Activated CD4-positive, alpha-beta T cell treated with anti-CD3 and anti-CD28 coated beads, Interleukin-2, Interleukin-6, amounts not matched to agents 100 ng/mL and 50 ng/mL, durations not matched to agents 16 hours and 8 hours (primary cell): ENCODE measurements around the gene SLC5A1.
"Not testable (repeated sequence)": the region's sequence is repeated elsewhere in the genome, so short reads cannot be mapped to it uniquely, and the experiment has no call there.

Experiments
- DNase-seq: peaks from one replicate; pipeline ENCODE4 v3.0.0-alpha.2; 2020

SLC5A1 gene

DNA sequence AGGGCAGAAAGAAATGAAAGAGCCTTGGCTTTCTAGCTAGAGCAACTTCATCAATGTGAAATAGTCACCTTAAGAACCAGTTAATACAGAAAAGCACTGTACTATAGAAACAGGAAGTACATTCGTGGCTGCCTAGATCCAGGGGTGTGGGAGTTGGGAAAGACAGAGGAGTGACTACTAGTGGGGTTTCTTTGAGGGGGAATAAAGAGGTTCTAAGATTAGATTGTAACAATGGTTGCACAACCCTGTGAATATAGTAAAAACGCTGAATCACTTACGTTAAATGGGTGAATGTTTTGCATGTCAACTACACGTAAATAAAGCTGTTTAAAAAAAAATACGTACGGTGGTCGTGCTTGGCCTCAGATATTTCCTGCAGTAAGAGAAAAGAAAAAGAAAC is 107.6 kb downstream of the SLC5A1 start:
- not testable (repeated sequence) for DNase-seq

GRCh38 chr22:32151641-32152040 is 108.6 kb downstream of the SLC5A1 start:
- not testable (repeated sequence) for DNase-seq

DNA sequence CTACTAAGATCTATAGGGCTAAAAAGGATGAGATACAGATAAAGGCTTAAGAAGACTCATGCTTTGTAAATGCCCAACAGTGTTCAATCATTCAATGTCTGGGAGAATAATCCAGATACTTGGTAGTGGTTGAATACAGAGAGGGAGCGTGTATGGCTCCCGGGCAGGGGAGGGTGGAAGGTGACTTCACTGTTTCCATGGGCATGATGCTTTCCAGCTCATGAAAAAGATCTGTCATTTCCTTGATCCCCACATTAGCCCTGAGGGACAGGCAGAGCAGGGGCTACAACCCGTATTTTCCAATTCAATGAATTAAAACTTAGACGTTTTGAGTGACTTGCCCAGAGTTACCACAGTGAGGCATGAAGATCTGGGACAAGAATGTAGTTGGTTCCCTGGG is 111.7 kb downstream of the SLC5A1 start:
- not testable (repeated sequence) for DNase-seq

DNA sequence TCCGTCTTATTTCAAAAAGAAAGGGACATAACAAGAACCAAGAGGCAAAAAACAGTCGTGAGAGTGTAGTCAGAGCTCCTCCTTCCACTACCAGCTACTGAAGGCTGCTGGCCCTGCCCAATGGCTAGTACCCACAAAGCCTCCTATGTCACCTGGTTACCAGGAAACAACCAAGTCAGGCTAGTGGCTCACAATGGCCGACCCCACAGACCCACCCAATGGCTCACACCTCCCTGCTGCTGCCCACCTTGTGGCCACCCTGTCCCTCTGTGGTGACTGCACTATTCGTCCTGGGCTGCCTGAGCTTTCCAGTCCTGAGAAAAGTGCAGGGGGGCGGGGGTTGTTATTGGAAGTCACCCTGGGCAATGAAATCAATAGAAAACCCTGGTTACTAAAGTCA is 114.6 kb downstream of the SLC5A1 start:
- DNase-seq = not testable (repeated sequence)

DNA sequence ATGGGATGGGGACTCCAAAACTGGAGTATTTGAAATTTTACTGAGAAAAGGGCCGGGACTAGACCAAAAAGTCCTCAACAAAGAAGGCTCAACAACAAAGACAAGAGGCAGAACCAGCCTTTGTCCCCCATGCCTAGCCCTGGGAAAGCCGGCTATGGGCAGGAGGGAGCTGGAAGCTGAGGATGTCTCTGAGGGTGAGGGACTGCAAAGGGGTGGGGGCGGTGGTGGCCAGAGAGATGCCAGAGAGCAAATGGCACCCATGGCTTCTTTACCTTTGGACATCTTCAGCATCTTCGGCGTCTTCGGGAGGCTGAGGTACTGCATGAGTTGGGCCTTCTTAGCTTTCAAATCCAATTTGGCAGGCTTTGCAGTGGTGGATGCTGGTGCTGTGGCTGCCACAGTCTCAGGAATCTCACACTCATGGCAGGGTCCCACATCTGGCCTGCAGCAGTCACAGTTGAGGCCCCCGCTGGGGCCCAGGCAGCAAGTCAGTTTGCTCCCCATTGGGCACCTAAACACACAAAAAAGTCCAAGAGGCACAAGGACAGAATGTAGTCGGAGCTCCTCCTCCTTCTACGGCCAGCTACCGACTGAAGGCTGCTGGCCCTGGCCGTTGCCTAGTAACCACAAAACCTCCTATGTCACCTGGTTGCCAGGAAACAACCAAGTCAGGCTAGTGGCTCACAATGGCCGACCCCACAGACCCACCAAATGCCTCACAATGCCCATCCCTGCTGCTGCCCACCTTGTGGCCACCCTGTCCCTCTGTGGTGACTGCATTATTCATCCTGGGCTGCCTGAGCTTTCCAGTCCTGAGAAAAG is 115.9 kb downstream of the SLC5A1 start, which contains the start of gene C22orf42:
C22orf42 (minus strand) TSS at position 592 of the 822 bp plus-strand sequence; CDS start at position 504, 88 bp downstream.
- no peak for DNase-seq

GRCh38 chr22:32160411-32160810 is 117.3 kb downstream of the SLC5A1 start:
- DNase-seq = not testable (repeated sequence)
